A673 (cell line): ENCODE results near the gene LAS1L. TPM values are rescaled to one million over a fixed set of nuclear protein-coding genes. Genes with fewer than 3 reads are reported as not detected.

Experiments used
- BruUV-seq: library from RNA; stranded (reverse); fragments of 400-500 nt; replicated peaks from 2 replicates; lab custom pipeline; 2021; lab: Mats Ljungman, UMichigan
- CTCF ChIA-PET: fragments of 300-600 bp; sonication (Branson Sonifier 250); formaldehyde crosslinking; loops from one replicate; lab custom pipeline; 2022; ENCODE audit warnings: antibody characterized with exemption; lab: Charles Lee
- POLR2A ChIA-PET: fragments of 300-600 bp; sonication (Branson Sonifier 250); formaldehyde crosslinking; loops from one replicate; lab custom pipeline; 2022; ENCODE audit warnings: antibody characterized with exemption; ENCODE audit not compliant: low non-redundant PET; lab: Charles Lee
- DNase-seq: peaks from one replicate; pipeline ENCODE4 v3.0.0-alpha.2; 2015; ENCODE audit warnings: low spot score
- H3K27ac ChIP-seq: fragments of 200-600 bp; sonication (generic); 2 replicates; pipeline ENCODE4 v1.5.1; 2016; ENCODE audit warnings: mixed run types, low read depth, mild to moderate bottlenecking, mixed read lengths, antibody characterized with exemption, low read length; ENCODE audit not compliant: poor library complexity, severe bottlenecking
- H3K27me3 ChIP-seq: fragments of 200-600 bp; sonication (generic); replicated peaks from 2 replicates; pipeline ENCODE4 v1.6.1; 2017; ENCODE audit warnings: mixed run types, low read depth, mild to moderate bottlenecking, mixed read lengths, antibody characterized with exemption, low read length; ENCODE audit not compliant: insufficient read depth, poor library complexity
- H3K36me3 ChIP-seq: fragments of 200-600 bp; sonication (generic); 2 replicates; pipeline ENCODE4 v1.6.1; 2016; ENCODE audit warnings: mixed run types, mild to moderate bottlenecking, mixed read lengths, antibody characterized with exemption, low read length; ENCODE audit not compliant: insufficient read depth, poor library complexity, severe bottlenecking
- H3K4me1 ChIP-seq: fragments of 200-600 bp; sonication (generic); 2 replicates; pipeline ENCODE4 v1.6.1; 2017; ENCODE audit warnings: mixed run types, mild to moderate bottlenecking, mixed read lengths, antibody characterized with exemption, low read length; ENCODE audit not compliant: insufficient read depth, poor library complexity, severe bottlenecking
- H3K4me3 ChIP-seq: fragments of 200-600 bp; sonication (generic); 2 replicates; pipeline ENCODE4 v1.5.1; 2016; ENCODE audit warnings: low read depth, mixed run types, mild to moderate bottlenecking, mixed read lengths, low read length; ENCODE audit not compliant: poor library complexity, severe bottlenecking
- H3K9me3 ChIP-seq: fragments of 200-600 bp; sonication (generic); 2 replicates; pipeline ENCODE4 v1.6.1; 2016; ENCODE audit warnings: mixed run types, low read depth, mild to moderate bottlenecking, mixed read lengths, antibody characterized with exemption, low read length; ENCODE audit not compliant: poor library complexity, severe bottlenecking
- CTCF ChIP-seq: fragments of 300-800, 200-600 bp; sonication (generic); conservative IDR thresholded peaks from 2 replicates; pipeline ENCODE4 v1.5.1; 2017; ENCODE audit warnings: low read depth, mild to moderate bottlenecking, antibody characterized with exemption, low read length, moderate library complexity, mixed read lengths
- EZH2 ChIP-seq: fragments of 200-600 bp; sonication (generic); IDR thresholded peaks from 2 replicates; pipeline ENCODE4 v1.6.1; 2017; ENCODE audit warnings: borderline replicate concordance, low read depth, mild to moderate bottlenecking, mixed read lengths, antibody characterized with exemption, low read length; ENCODE audit not compliant: poor library complexity, severe bottlenecking
- intact Hi-C: fragments of 100-400 bp; cut with micrococcal nuclease; formaldehyde crosslinking; loops from one replicate; pipeline ENCODE4 v1.10.0; 2022; ENCODE audit not compliant: unreplicated experiment
- total RNA-seq: library from RNA; stranded (reverse); gene quantifications from 2 replicates; pipeline ENCODE4 v1.2.3, GENCODE V29; 2021

LAS1L gene
- total RNA-seq, 1 experiment from 2014 or later = 66.9 TPM

- CTCF ChIA-PET = interaction anchor here (0.6 kb wide), 1 partner anchor 385 kb away, joined by 3 read pairs; no protein-coding TSS in a partner anchor
- Histone ChIP-seq H3K27me3 (no peaks in the 10 kb centered on the region), H3K4me3 (no peak overlapping the region), H3K4me1 (no peaks in the 10 kb centered on the region), H3K9me3 (no peaks in the 10 kb centered on the region), H3K27ac (no peak overlapping the region), H3K36me3 (peaks cover 27% of the 10 kb centered on the region)
- POLR2A ChIA-PET = no interaction called here
- TF ChIP-seq CTCF (peak; percentile 98), EZH2 (no peak)
- peak; percentile 50 for DNase-seq
- intact Hi-C loops = no loop called here
- BruUV-seq = no TSS peak
Observed at GRCh38 chrX:65528705-65529340, 5.8 kb downstream of the LAS1L start.

- DNase-seq = no peak
- ChIA-PET CTCF (no interaction called here), POLR2A (no interaction called here)
- Histone ChIP-seq H3K9me3 (no peaks in the 10 kb centered on the region), H3K4me3 (no peak overlapping the region), H3K27ac (no peak overlapping the region), H3K27me3 (no peaks in the 10 kb centered on the region), H3K4me1 (no peaks in the 10 kb centered on the region), H3K36me3 (peaks cover 27% of the 10 kb centered on the region)
- no TSS peak for BruUV-seq
- intact Hi-C loops = no loop called here
- TF ChIP-seq EZH2 (no peak), CTCF (no peak)
Observed at GRCh38 chrX:65528293-65528692, 6.3 kb downstream of the LAS1L start.

- Histone ChIP-seq H3K4me1 (no peaks in the 10 kb centered on the region), H3K27ac (no peak overlapping the region), H3K4me3 (no peak overlapping the region), H3K9me3 (no peaks in the 10 kb centered on the region), H3K36me3 (peaks cover 17% of the 10 kb centered on the region), H3K27me3 (no peaks in the 10 kb centered on the region)
- no TSS peak for BruUV-seq
- POLR2A ChIA-PET = no interaction called here
- CTCF ChIA-PET = no interaction called here
- no peak for DNase-seq
- intact Hi-C loops = no loop called here
- TF ChIP-seq EZH2 = no peak
- no peak for TF ChIP-seq CTCF
Observed at GRCh38 chrX:65524139-65524538, 10.4 kb downstream of the LAS1L start.
